ENCODE measurements around the gene KRT85. TPM values are rescaled to one million over a fixed set of nuclear protein-coding genes. Genes with fewer than 3 reads are reported as not detected.

Gene KRT85
- polyA plus RNA-seq, 3 donors from 2014 or later: not detected

GRCh38 chr12:52356762-52357580, 10.3 kb downstream of the KRT85 start:
- DNase-seq: no peak
- no peaks in the 10 kb centered on the region for H3K36me3 Mint-ChIP-seq
- no peaks in the 10 kb centered on the region for H3K9me3 Mint-ChIP-seq
- no peak overlapping the region for H3K27ac Mint-ChIP-seq
- no peak overlapping the region for H3K4me3 Mint-ChIP-seq
- H3K27me3 Mint-ChIP-seq (ENCODE audit: low read depth in 3 of 3): peaks cover 15 to 23% (median 19%) of the 10 kb centered on the region in 3 donors
- H3K4me1 Mint-ChIP-seq: peaks cover 50 to 56% of the 10 kb centered on the region in 2 donors

GRCh38 chr12:52356031-52356761, 11.1 kb downstream of the KRT85 start:
- DNase-seq: no peak
- no peak overlapping the region for H3K27ac Mint-ChIP-seq
- no peaks in the 10 kb centered on the region for H3K9me3 Mint-ChIP-seq
- no peak overlapping the region for H3K4me3 Mint-ChIP-seq
- H3K36me3 Mint-ChIP-seq: no peaks in the 10 kb centered on the region
- peaks cover 15 to 25% (median 21%) of the 10 kb centered on the region in 3 donors for H3K27me3 Mint-ChIP-seq (ENCODE audit: low read depth in 3 of 3)
- H3K4me1 Mint-ChIP-seq: peaks cover 50 to 56% of the 10 kb centered on the region in 2 donors

- Mint-ChIP-seq H3K4me3 (no peak overlapping the region), H3K4me1 (peaks cover 54 to 55% of the 10 kb centered on the region in 2 donors), H3K9me3 (no peaks in the 10 kb centered on the region), H3K27ac (no peak overlapping the region), H3K36me3 (no peaks in the 10 kb centered on the region), H3K27me3 (ENCODE audit: low read depth in 3 of 3) (peaks cover 15 to 25% (median 20%) of the 10 kb centered on the region in 3 donors)
- no peak for DNase-seq
Observed at GRCh38 chr12:52355176-52355575, 12.1 kb downstream of the KRT85 start.

GRCh38 chr12:52354200-52354599, 13.1 kb downstream of the KRT85 start:
- no peak overlapping the region for H3K27ac Mint-ChIP-seq
- no peaks in the 10 kb centered on the region for H3K9me3 Mint-ChIP-seq
- no peak overlapping the region for H3K4me3 Mint-ChIP-seq
- DNase-seq: no peak
- H3K27me3 Mint-ChIP-seq (ENCODE audit: low read depth in 3 of 3): peaks cover 12 to 22% (median 21%) of the 10 kb centered on the region in 3 donors
- peaks cover 44 to 45% of the 10 kb centered on the region in 2 donors for H3K4me1 Mint-ChIP-seq
- H3K36me3 Mint-ChIP-seq: no peaks in the 10 kb centered on the region

- Mint-ChIP-seq H3K27me3 (ENCODE audit: low read depth in 3 of 3) (peaks cover 12 to 23% (median 22%) of the 10 kb centered on the region in 3 donors), H3K9me3 (no peaks in the 10 kb centered on the region), H3K4me3 (peak overlapping the region in 1 of 5 donors; percentile 9), H3K36me3 (no peaks in the 10 kb centered on the region), H3K4me1 (peaks cover 40 to 41% of the 10 kb centered on the region in 2 donors), H3K27ac (peak overlapping the region in 2 of 6 donors; percentile 2 to 11)
- DNase-seq: no peak
Observed at GRCh38 chr12:52353766-52354165, 13.5 kb downstream of the KRT85 start.

GRCh38 chr12:52352951-52353350, 14.3 kb downstream of the KRT85 start:
- no peaks in the 10 kb centered on the region for H3K36me3 Mint-ChIP-seq
- H3K4me3 Mint-ChIP-seq: peak overlapping the region in 3 of 5 donors; percentile 6 to 17 (median 15)
- no peaks in the 10 kb centered on the region for H3K9me3 Mint-ChIP-seq
- H3K27me3 Mint-ChIP-seq (ENCODE audit: low read depth in 3 of 3): peaks cover 12 to 27% (median 23%) of the 10 kb centered on the region in 3 donors
- peaks cover 32 to 33% of the 10 kb centered on the region in 2 donors for H3K4me1 Mint-ChIP-seq
- DNase-seq: no peak
- peak overlapping the region in 2 of 6 donors; percentile 2 to 78 for H3K27ac Mint-ChIP-seq

GRCh38 chr12:52351196-52352059, 15.9 kb downstream of the KRT85 start:
- H3K4me3 Mint-ChIP-seq: peak overlapping the region; percentile 54 to 81 (median 74)
- no peaks in the 10 kb centered on the region for H3K9me3 Mint-ChIP-seq
- DNase-seq: peak; percentile 75 to 85 (median 79)
- peaks cover 27 to 32% of the 10 kb centered on the region in 2 donors for H3K4me1 Mint-ChIP-seq
- H3K27ac Mint-ChIP-seq: peak overlapping the region in 5 of 6 donors; percentile 69 to 85 (median 72)
- H3K27me3 Mint-ChIP-seq (ENCODE audit: low read depth in 3 of 3): peaks cover 10 to 25% (median 22%) of the 10 kb centered on the region in 3 donors
- H3K36me3 Mint-ChIP-seq: no peaks in the 10 kb centered on the region

- DNase-seq: no peak
- Mint-ChIP-seq H3K36me3 (no peaks in the 10 kb centered on the region), H3K4me1 (peaks cover 27 to 32% of the 10 kb centered on the region in 2 donors), H3K4me3 (peak overlapping the region in 3 of 5 donors; percentile 7 to 34 (median 27)), H3K27me3 (ENCODE audit: low read depth in 3 of 3) (peaks cover 10 to 27% (median 22%) of the 10 kb centered on the region in 3 donors), H3K9me3 (no peaks in the 10 kb centered on the region), H3K27ac (no peak overlapping the region)
Observed at GRCh38 chr12:52350786-52351185, 16.5 kb downstream of the KRT85 start.

GRCh38 chr12:52350021-52350620, 17.2 kb downstream of the KRT85 start:
- no peaks in the 10 kb centered on the region for H3K9me3 Mint-ChIP-seq
- DNase-seq: no peak
- peaks cover 10 to 25% (median 21%) of the 10 kb centered on the region in 3 donors for H3K27me3 Mint-ChIP-seq (ENCODE audit: low read depth in 3 of 3)
- H3K4me3 Mint-ChIP-seq: no peak overlapping the region
- peaks cover 27 to 32% of the 10 kb centered on the region in 2 donors for H3K4me1 Mint-ChIP-seq
- no peak overlapping the region for H3K27ac Mint-ChIP-seq
- H3K36me3 Mint-ChIP-seq: no peaks in the 10 kb centered on the region

- no peak for DNase-seq
- Mint-ChIP-seq H3K4me3 (no peak overlapping the region), H3K27ac (no peak overlapping the region), H3K36me3 (no peaks in the 10 kb centered on the region), H3K9me3 (no peaks in the 10 kb centered on the region), H3K4me1 (peaks cover 27 to 32% of the 10 kb centered on the region in 2 donors), H3K27me3 (ENCODE audit: low read depth in 3 of 3) (peaks cover 7 to 29% (median 16%) of the 10 kb centered on the region in 3 donors)
Observed at GRCh38 chr12:52349196-52349595, 18.1 kb downstream of the KRT85 start.

GRCh38 chr12:52347551-52348510, 19.4 kb downstream of the KRT85 start:
- Mint-ChIP-seq H3K27ac (no peak overlapping the region), H3K9me3 (peaks cover 0 to 2% (median 0%) of the 10 kb centered on the region in 6 donors), H3K27me3 (ENCODE audit: low read depth in 3 of 3) (peaks cover 5 to 24% (median 18%) of the 10 kb centered on the region in 3 donors)

GRCh38 chr12:52347016-52347415, 20.3 kb downstream of the KRT85 start:
- Mint-ChIP-seq H3K27ac (no peak overlapping the region), H3K4me3 (no peak overlapping the region), H3K4me1 (peaks cover 14 to 16% of the 10 kb centered on the region in 2 donors), H3K9me3 (peaks cover 0 to 2% (median 0%) of the 10 kb centered on the region in 6 donors), H3K36me3 (no peaks in the 10 kb centered on the region), H3K27me3 (ENCODE audit: low read depth in 3 of 3) (peaks cover 3 to 24% (median 19%) of the 10 kb centered on the region in 3 donors)
- DNase-seq: no peak

More at GRCh38 chr12:52347551-52348510, 19.4 kb downstream of the KRT85 start:
- H3K4me1 Mint-ChIP-seq: peaks cover 21 to 24% of the 10 kb centered on the region in 2 donors
- H3K36me3 Mint-ChIP-seq: no peaks in the 10 kb centered on the region
- no peak for DNase-seq
- H3K4me3 Mint-ChIP-seq: no peak overlapping the region
